Activated CD8-positive, alpha-beta memory T cell treated with anti-CD3 and anti-CD28 coated beads, Interleukin-2, amount 10 ng/mL, durations not matched to agents 7 days and 5 days (primary cell): Measurements from ENCODE around the gene LRRC72. TPM values are rescaled to one million over a fixed set of nuclear protein-coding genes. Genes with fewer than 3 reads are reported as not detected.

Experiments
- ATAC-seq: fragments of 150-1000 bp; cut with Tn5 transposase; one replicate; pipeline ENCODE4 v1.10.0; 2021; ENCODE audit warnings: moderate library complexity
- CTCF ChIA-PET: fragments of 350-600 bp; sonication (Branson Sonifier 250); formaldehyde crosslinking; loops from one replicate; lab custom pipeline; 2021; ENCODE audit warnings: antibody characterized with exemption; lab: Charles Lee
- DNase-seq: peaks from one replicate; pipeline ENCODE4 v3.0.0-alpha.2; 2020
- H3K27ac Mint-ChIP-seq: one replicate; pipeline ENCODE4 v1.8.0; 2021; ENCODE audit warnings: mild to moderate bottlenecking, mixed read lengths
- H3K27me3 Mint-ChIP-seq: one replicate; pipeline ENCODE4 v1.8.0; 2021; ENCODE audit warnings: mixed read lengths
- H3K36me3 Mint-ChIP-seq: one replicate; pipeline ENCODE4 v1.8.0; 2021; ENCODE audit warnings: mild to moderate bottlenecking, mixed read lengths
- H3K4me1 Mint-ChIP-seq: one replicate; pipeline ENCODE4 v1.8.0; 2021; ENCODE audit warnings: mixed read lengths
- H3K4me3 Mint-ChIP-seq: one replicate; pipeline ENCODE4 v1.8.0; 2021; ENCODE audit warnings: mild to moderate bottlenecking, moderate library complexity, mixed read lengths
- H3K9me3 Mint-ChIP-seq: one replicate; pipeline ENCODE4 v1.8.0; 2022; ENCODE audit warnings: low read depth, mixed read lengths
- total RNA-seq, 2 experiments: library from RNA; stranded (reverse); gene quantifications; one replicate each; pipeline ENCODE4 v1.2.3, GENCODE V29; 2021

The LRRC72 gene
- total RNA-seq, 2 experiments from 2014 or later = not detected

DNA sequence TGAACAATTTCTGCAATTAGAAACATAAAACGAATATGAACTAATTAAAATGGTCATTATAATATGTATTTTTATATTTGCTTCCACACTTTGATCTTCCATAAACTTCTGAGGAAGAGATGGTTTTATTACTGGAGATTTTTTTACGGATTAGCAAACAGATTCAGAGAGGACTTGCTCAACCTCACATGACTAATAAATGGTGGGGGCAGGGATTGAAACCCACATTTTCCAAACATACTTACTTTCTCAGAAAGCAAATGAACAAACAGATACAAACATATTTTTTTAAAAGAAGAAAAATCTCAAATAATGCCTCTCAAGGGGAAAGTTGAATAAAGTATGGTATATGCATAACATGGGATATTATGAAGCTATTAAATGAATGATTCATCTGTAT lies 100.6 kb downstream of the LRRC72 start:
- no peaks in the 10 kb centered on the region for H3K9me3 Mint-ChIP-seq
- peaks cover 17% of the 10 kb centered on the region for H3K36me3 Mint-ChIP-seq
- H3K27me3 Mint-ChIP-seq = no peaks in the 10 kb centered on the region
- CTCF ChIA-PET = no interaction called here
- DNase-seq (no peak), ATAC-seq (no peak)
- H3K4me3 Mint-ChIP-seq = no peak overlapping the region
- H3K4me1 Mint-ChIP-seq = no peaks in the 10 kb centered on the region
- H3K27ac Mint-ChIP-seq = no peak overlapping the region

DNA sequence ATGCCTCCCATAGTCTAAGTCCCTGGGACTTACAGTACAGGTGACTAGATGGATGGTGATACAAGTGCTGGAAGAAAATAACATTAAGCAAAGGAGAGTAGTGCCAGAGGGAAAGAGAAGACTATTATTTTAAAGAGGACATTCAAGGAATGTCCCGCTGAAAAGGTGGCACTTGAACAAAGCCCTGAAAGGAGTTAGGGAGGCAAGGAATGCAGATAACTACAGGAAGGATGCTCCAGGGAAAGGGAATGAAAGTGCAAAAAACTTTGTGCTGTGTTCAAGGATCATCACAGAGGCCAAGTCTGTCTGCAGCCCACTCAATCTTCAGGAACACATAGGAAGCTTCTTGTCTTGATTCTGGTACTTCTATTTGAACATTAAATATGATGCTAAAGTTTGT lies 104.0 kb downstream of the LRRC72 start:
- Mint-ChIP-seq H3K4me1 (no peaks in the 10 kb centered on the region), H3K9me3 (no peaks in the 10 kb centered on the region), H3K27me3 (no peaks in the 10 kb centered on the region), H3K36me3 (peaks cover 18% of the 10 kb centered on the region), H3K27ac (no peak overlapping the region), H3K4me3 (no peak overlapping the region)
- no peak for ATAC-seq
- CTCF ChIA-PET = interaction anchor here (1.2 kb wide), 1 partner anchor 10 kb away, joined by 3 read pairs; no protein-coding TSS in a partner anchor
- no peak for DNase-seq

Other genes starting within 250 kb of the LRRC72 start
- 1 to 10 TPM; 1.1 to 1.2 TPM for gene CRPPA, start 105.3 kb upstream of the LRRC72 start, total RNA-seq
- gene SOSTDC1, start 61.1 kb upstream of the LRRC72 start, total RNA-seq = not detected
- 10 to 100 TPM; 11.5 to 13.1 TPM for gene ANKMY2, start 118.9 kb downstream of the LRRC72 start, total RNA-seq
- gene BZW2, start 119.4 kb downstream of the LRRC72 start, total RNA-seq = 10 to 100 TPM; 49.9 to 72.1 TPM
- gene TSPAN13, start 226.9 kb downstream of the LRRC72 start, total RNA-seq = 1 to 10 TPM in 1 of 2 experiments, under 1 TPM in 1; 0.41 to 2.7 TPM